Left renal cortex interstitium (tissue), 4 donors: ENCODE results near the gene GJC1. TPM values are rescaled to one million over a fixed set of nuclear protein-coding genes. Genes with fewer than 3 reads are reported as not detected.
"Not testable (repeated sequence)": the region's sequence is repeated elsewhere in the genome, so short reads cannot be mapped to it uniquely, and the experiment has no call there.

Experiments used
- DNase-seq, 4 donors: peaks; one replicate each; pipeline ENCODE4 v3.0.0-alpha.2; 2013; ENCODE audit warnings: low read depth in 4 of 4, low spot score in 2 of 4, missing footprints in 1 of 4
- polyA plus RNA-seq, 4 donors: library from polyadenylated mRNA; unstranded; fragments of 120-200 nt; gene quantifications; one replicate each; pipeline ENCODE4 v1.2.1, GENCODE V29; 2013; ENCODE audit not compliant: insufficient read length in 4 of 4

Gene GJC1
- polyA plus RNA-seq, 4 donors: 21.4 to 27.1 (median 23.8) TPM

DNA sequence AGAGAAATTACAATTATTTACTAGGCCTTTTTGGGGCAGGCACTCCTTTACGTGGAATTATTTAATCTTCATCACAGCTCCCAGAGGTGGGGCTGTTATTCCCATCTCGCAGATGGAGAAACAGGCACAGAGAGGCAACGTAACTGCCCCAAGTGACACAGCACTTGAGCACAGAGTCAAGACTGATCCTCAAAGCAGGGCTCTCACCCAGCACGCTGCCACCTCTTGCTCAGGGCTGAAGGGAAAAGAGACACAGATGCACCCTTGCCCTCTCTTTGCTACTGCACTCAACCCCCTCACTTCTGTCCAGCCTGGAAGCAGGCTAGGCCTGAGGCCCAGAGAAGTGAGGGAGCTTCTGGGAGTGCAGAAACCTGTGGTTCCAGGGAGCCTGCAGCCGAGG lies 66.9 kb downstream of the GJC1 start:
- DNase-seq: no peak

DNA sequence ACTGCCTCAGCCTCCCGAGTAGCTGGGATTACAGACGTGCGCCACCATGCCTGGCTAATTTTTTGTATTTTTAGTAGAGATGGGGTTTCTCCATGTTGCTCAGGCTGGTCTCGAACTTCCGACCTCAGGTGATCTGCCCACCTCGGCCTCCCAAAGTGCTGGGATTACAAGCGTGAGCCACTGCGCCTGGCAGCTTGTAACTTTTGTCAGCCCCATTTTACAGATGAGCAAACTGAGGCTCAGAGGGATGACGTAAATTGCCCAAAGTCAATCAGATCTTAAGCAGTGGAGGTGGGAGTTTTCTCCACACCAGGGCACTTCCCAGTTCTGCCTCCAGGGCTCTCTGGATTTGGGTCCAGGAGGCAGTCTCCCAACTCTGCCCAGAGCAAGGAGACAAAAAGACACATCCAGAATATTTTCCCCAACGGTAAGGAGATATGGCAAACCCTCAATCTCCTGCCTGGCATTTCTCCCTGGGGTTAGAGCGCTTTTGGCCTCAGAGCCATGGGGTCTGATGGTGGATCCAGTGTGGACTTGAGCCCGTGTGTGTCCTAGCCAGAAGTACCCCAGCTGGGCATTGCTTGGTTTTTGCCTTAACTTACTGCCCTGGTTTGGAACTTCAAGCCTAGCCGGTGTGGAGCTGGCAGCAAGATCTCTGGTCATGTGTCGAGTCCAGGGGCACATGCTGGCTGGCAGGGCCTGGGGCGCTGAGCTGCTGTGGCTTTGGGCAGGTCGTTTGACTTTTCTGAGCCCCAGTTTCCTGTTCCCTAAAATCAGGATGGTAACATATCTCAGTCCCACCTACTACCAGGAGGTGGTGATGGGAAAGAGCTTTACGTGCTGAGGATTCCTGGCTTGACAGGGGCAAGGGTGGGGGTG lies 67.9 kb downstream of the GJC1 start:
- DNase-seq: no peak

DNA sequence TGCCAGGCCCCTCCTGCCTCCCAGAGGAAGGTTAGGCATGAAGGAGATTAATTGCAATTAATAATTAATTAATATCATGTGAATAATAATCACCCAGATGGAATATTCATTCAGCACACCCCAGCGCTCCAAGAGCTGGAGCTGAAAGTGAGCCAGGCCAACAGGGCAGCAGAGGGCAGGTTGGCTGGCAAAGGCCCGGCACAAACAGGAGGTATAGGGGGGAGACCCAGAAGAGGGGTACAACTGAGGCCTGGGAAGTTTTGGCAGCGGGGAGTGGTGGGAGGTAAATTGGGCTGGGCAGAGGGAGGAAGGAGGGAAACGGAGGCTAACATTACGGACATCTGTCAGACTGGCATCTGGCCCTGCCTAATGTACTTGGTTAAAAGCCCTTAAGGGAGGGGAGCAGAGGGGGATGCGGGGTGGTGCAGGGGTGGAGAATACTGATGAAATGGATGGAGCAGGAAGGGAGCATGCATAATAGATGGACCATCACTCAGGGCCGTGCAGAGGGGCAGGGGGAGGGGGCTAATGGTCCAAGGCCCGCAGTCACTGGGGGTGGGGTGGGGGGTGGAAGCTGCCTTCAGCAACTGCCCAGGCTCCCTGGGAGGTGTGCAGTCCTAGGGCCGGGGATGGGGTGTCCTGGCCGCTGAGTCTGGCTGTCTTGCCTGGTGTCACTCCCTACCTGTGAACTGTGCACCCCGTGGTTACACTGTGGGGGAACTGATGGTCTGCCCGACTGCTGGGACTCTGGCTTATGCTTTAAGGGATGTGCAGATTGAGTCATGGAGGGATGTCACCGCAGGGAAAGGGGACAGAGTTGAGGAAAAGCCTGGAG lies 69.4 kb downstream of the GJC1 start:
- no peak for DNase-seq

DNA sequence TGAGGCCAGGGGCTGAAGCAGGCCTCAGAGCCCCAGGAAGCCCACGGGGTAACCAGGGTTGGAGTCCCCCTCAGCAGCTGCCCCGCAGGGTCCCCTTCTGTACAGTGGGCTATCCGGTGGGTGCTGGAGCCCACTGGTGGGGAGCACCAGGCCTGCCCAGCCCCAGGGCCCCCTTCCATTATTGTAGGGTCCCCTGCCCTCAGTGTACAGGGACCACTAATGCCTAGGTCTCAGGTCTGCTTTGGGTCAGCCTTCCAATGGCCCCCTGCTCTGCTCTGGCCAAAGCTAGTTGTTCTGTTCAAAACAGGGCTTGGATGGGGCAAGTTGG lies 70.2 kb downstream of the GJC1 start:
- DNase-seq: no peak

DNA sequence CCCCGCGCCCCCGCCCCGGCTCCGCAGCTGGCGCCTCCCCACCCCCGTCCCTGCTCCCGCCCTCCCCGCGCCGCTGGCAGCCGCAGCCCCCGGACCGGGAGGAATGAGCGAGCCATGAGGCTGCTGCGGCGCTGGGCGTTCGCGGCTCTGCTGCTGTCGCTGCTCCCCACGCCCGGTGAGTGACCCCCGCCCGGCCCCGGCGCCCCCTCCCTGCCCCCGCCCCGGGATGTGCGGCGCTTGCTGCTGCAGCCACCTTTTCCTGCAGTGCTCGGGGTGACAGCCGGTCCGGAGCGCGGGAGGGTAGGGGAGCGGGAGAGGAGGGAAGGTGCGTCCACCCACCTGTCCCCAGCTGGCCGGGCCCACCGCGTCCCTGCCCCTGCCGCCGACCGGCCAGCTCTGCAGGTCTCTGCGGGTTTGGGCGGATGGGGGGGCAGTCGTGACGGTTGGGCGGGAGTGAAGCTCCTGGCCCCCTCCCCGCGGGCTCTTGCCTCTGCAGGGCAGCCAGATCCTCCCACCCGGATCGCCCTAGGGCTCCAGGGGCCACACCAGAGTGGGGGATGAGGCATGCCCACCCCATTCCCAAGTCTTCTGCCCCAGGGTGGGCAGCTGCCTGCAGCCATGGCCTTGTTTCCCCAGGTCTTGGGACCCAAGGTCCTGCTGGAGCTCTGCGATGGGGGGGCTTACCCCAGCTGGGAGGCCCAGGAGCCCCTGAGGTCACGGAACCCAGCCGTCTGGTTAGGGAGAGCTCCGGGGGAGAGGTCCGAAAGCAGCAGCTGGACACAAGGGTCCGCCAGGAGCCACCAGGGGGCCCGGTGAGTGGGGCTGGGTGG lies 70.8 kb downstream of the GJC1 start:
- no peak for DNase-seq

DNA sequence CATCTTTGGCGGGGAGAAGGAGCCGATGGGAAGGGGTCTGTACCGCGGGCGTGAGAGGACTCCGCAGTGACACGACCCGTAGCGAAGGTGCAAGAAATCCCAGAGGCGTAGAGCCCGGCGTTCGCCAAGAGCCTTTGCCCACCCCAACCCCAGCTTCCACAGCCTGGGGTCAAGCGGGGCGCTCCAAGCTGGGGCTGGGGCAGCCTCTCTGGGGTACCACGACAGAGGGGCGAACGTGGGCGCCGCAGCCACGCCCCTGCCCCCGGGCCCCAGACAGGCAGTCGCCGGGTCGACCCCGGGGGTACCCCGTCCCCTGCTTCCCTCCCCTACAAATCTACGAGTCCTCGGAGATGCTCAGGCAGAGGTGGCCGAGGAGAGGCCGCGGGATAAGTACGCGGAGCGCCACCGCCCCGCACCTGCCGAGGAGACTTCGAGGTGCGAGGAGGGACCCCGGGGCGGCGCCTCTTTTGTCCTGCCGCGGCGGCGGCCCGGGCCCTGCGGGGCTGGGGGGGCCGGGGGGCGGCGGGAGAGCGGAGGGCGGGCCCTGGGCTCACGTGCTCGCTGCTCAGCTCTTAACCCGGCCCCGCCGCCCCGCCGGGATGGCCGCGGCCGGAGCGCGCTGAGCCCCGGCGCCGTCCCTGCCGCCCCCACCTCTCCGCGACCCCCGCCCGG lies 71.5 kb downstream of the GJC1 start, which contains the start of gene ADAM11:
TSS of gene ADAM11 (plus strand) at position 575 of the 672 bp plus-strand sequence. CDS start 212 bp downstream, outside the sequence.
- DNase-seq: no peak

DNA sequence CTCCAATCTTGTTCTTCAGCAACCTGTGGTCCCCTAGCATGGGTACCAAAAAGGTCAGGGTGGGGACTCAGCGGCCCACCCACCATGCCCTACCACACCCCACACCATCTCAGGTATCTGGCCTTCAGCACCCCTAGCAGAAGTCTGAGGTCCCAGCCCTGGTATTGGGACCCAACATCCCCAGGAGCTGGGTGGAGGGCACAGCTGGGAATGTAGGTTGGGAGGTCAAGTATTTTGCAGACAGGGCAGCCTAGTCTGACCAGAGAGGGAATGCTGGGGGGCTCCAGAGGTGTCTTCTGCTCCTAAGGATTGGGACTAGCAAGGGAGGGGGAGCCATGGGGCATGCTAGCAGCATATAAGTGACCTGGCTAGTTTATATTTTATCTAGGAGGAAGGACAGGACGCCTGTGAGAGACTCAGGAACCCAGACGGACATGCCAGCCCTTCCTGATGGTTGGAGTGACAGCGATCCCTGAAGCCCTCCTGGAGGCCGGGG lies 72.1 kb downstream of the GJC1 start:
- DNase-seq: no peak

DNA sequence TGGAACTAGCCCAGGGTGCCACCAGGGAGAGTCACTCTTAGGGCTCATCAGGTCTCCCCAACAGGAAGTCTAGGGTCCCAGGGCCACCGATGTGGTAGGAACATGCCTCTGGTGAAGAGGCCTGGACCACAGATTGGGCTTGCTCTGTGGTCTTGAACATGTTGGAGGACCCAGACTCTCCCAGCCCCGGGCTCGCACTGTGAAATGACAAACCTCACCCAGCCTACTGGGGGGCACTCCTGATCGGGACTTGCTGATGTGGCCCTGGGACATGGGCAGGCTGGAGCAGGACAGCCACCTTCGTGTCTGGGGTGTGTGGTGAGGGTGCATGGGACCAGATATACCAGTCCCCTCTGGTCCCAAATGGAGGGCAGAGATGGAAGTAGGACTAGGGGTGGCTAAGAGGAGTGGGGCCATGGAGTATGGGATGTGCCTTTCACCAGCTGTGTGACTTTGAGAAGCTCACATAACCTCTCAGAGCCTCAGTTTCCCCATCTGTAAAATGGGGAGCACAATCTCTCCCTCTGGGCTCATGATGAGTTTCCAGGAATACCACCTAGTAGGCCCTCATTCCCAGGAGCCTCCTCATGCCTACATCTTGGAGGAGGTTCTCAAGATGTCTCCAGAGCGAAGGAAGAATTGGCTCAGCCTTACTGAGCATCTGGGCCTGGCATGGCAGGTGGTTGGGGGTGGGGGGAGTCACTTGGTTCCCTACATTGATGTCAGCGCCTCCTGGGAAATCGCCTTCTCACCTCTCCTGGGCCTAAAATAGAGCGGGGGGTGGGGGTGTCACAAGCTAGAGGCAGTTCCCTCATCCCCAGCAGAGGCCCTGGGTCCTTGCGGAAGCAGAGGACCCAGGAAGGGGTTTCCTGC lies 72.8 kb downstream of the GJC1 start:
- DNase-seq: no peak

DNA sequence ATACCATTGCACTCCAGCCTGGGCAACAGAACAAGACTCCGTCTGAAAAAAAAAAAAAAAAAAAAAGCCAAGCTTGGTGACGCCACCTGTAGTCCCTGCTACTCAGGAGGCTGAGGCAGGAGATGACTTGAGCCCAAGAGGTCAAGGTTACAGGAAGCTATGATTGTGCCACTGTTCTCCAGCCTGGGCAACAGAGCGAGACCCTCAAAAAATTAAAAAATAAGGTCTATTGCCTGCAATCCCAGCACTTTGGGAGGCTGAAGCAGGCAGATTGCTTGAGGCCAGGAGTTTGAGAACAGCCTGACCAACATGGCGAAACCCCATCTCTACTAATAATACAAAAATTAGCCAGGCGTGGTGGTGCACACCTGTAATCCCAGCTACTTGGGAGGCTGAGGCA lies 74.9 kb downstream of the GJC1 start:
- DNase-seq: not testable (repeated sequence)

DNA sequence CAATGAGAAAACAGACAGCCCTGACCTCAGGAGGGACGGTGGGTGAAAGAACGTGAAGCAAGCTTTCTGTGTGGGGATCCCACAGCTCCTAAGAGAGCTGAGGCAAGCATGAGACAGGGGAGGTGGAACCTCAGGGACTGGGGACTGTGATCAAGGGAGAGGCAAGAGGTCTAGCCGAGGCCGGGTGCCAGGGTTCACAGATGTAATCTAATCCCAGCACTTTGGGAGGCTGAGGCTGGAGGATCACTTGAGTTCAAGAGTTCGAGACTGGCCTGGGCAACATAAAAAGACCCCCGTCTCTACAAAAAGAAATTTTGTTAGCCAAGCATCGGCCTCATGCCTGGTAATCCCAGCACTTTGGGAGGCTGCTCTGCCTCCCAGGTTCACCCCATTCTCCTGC lies 75.8 kb downstream of the GJC1 start:
- no peak for DNase-seq

DNA sequence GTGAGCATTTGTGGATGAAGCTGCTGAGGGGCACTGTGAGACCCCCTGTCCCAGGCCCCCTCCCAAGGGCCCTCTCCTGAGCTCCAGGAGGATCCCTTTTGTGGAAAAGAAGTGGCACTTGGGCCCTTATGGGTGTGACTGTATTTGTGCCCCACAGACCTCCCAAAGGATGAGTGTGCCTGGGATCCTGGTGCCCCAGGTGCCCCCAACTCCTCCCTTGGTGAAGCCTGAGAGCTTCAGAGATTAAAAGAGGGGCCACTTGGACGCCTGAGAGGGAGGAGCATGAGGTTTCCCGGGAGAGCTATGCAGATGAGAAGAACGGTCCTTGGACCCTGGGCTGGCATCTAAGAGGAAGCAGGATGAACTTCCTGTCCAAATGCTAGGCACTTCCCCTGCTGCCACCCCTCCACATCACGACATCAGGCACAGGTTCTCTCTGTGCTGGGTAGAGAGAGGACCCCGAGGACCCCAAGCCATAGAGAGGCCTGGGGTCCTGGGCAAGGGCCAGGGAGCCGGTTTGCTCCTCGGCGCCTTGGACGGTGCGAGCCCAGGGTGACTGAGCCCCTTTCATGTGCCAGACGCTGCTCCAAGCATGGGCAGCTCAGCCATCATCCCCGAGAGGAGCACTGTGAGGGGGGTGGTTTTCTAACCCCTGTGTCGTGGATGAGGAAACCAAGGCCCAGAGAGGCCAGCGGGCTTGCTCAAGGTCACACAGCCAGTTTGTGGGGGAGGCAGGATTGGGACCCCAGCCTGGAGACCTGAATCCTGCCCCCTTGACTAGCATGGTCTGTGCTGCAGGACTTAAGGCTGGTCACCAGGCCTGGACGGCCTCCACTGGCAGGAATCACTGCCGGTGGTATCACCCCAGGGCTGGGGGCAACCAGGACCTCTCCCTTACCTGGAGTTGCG lies 76.9 kb downstream of the GJC1 start:
- DNase-seq: no peak

DNA sequence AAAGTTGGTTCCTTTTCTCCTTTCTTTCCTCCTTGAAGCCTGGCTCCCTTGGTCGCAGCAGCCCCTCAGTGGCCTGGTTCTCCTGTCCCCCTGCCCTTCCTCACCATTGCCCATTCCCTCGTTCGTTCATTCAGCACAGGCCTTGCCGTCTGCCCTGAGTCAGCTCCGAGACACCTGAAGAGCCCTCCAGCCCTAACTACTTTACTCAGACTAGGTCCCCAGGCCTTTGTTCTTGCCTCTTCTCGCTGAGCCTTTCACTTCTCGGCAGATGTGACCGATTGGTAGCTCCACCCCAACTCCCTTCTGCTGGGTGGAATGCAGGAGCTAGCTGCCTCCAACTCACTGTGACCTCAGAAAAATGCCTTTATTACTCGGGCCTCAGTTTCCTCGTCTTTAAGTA lies 78.3 kb downstream of the GJC1 start:
- no peak for DNase-seq

DNA sequence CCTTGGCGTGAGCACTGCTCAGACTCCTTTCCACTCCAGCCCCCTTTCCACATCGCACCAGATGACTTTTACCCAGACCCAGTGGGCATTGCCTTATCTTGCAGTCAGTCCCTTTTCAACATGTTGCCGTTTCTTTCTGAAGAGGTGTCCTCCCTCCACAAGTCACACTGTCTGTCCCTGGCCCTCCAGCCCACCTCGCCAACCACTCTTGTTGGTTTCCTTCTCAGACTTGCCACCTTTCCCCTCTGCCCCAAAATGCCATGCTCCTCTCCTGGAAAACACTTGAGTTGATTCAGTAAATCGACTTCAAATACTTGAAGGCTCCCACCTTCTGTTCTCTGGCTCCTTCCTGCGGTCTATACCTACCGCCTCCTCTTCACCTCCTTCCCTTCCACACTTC lies 78.8 kb downstream of the GJC1 start:
- DNase-seq: no peak

DNA sequence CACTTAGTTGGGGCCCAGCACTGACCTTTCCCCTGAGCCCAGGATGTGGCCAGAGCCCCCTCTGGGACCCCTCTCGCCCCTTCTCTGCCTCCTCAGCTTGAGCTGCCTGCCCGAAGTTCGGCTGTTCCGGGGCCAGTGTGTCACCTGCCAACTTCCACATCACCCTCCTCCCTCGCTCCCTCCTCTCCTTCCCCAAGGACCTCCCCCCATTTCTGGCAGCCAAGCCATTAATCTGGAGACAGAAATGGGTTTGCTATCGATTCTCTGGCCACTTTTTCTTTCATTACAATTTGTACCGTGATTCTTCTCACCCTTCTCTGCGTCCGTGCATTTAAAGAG lies 80.1 kb downstream of the GJC1 start:
- no peak for DNase-seq

DNA sequence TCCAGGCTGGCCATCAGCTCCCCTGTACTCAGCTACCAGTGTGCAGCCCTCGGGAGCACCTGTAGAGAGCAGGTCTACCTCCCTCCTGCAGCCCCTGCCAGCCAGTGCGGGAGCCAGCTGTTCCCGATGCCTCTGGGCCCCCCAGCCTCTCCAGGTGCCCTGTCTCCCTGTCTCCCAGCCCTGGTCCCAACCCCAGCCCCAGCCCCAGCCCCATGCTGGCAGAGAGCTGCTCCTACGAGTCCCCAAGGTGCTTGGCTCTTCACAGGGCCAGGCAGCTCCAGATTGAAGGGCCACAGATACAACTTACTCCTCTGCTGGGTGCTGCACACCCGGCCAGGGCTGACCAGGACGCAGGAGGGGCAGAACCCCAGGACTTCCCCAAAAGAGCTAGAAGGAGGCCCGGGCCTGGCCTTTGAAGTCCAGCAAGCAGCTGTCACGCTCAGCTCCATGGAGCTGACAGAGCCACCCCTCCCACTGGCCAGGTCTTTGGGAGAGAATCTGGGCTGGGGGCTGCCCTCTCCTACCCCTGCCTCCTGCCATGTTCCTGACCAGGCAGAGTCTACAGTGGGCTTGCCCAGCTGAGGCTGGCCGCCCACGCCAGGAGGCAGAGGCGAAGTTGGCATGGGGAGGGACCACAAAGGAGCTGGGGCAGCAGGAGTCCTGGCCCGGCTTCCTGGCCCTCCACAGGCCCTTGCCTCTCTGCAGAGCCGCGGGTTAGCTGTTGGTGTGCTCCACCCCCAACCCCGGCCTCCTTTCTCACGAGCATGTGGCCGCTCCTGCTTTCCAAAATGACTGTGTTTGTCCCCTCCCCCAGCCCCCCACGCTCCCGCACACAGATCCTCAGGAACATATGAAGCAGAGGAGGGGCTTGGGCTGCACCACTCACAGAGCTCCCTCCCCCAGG lies 80.8 kb downstream of the GJC1 start:
- DNase-seq: peak in 1 of 4 donors; percentile 18
